Smooth muscle cell (in vitro differentiated cells): Measurements from ENCODE around the gene ENPP6. TPM values are rescaled to one million over a fixed set of nuclear protein-coding genes. Genes with fewer than 3 reads are reported as not detected.

Source experiments
- DNase-seq: peaks from one replicate; lab custom pipeline; 2025; ENCODE audit not compliant: unreplicated experiment; lab: John Stamatoyannopoulos, UW
- H2AFZ ChIP-seq: fragments of 200-600 bp; sonication (generic); 2 replicates; pipeline ENCODE4 v1.6.0; 2016; ENCODE audit warnings: antibody characterized with exemption, low read depth, mild to moderate bottlenecking
- H3F3A ChIP-seq: fragments of 200-600 bp; sonication (generic); 2 replicates; pipeline ENCODE4 v1.6.0; 2017; ENCODE audit warnings: antibody characterized with exemption, low read depth
- H3K27ac ChIP-seq: fragments of 200-600 bp; sonication (generic); 2 replicates; pipeline ENCODE4 v1.5.1; 2016; ENCODE audit warnings: low read depth, mild to moderate bottlenecking
- H3K27me3 ChIP-seq: fragments of 200-600 bp; sonication (generic); 2 replicates; pipeline ENCODE4 v1.6.1; 2016; ENCODE audit warnings: low read depth, mild to moderate bottlenecking
- H3K36me3 ChIP-seq: fragments of 200-600 bp; sonication (generic); 2 replicates; pipeline ENCODE4 v1.5.1; 2016; ENCODE audit warnings: low read depth
- H3K4me1 ChIP-seq: fragments of 200-600 bp; sonication (generic); 2 replicates; pipeline ENCODE4 v1.5.1; 2016; ENCODE audit warnings: low read depth
- H3K4me2 ChIP-seq: fragments of 200-600 bp; sonication (generic); 2 replicates; pipeline ENCODE4 v1.6.0; 2016; ENCODE audit warnings: mild to moderate bottlenecking
- H3K4me3 ChIP-seq: fragments of 200-600 bp; sonication (generic); 2 replicates; pipeline ENCODE4 v1.5.1; 2016; ENCODE audit warnings: mild to moderate bottlenecking
- H3K79me2 ChIP-seq: fragments of 200-600 bp; sonication (generic); 2 replicates; pipeline ENCODE4 v1.6.0; 2016; ENCODE audit warnings: low read depth, mild to moderate bottlenecking
- H3K9ac ChIP-seq: fragments of 200-600 bp; sonication (generic); 2 replicates; pipeline ENCODE4 v1.6.0; 2016; ENCODE audit warnings: low read depth
- H3K9me3 ChIP-seq: fragments of 200-600 bp; sonication (generic); replicated peaks from 2 replicates; pipeline ENCODE4 v1.5.1; 2016; ENCODE audit warnings: low read depth
- H4K20me1 ChIP-seq: fragments of 200-600 bp; sonication (generic); 2 replicates; pipeline ENCODE4 v1.6.0; 2016; ENCODE audit warnings: low read depth
- WGBS: methylation state at CpG from one replicate; pipeline ENCODE4 v1.1.7; 2016; ENCODE audit warnings: low lambda C conversion rate; 5-methylcytosine and 5-hydroxymethylcytosine counted together
- polyA plus RNA-seq: library from polyadenylated mRNA; unstranded; fragments of >200 nt; fragmentation: Nextera tagmentation; extraction: Ambion mirVana; gene quantifications from 2 replicates; pipeline ENCODE4 v1.2.1, GENCODE V29; 2016
- total RNA-seq: library from RNA; depleted of rRNA; stranded (reverse); fragments of >200 nt; gene quantifications from 2 replicates; pipeline ENCODE4 v1.2.3, GENCODE V29; 2014
- TF ChIP-seq, protein P1 (sequence below): fragments of 200-600 bp; sonication (generic); IDR thresholded peaks from 2 replicates; pipeline ENCODE4 v1.5.1; 2017; ENCODE audit warnings: borderline replicate concordance, mild to moderate bottlenecking, antibody characterized with exemption; ENCODE audit not compliant: insufficient read depth, poor library complexity, severe bottlenecking

ENPP6 gene
- total and polyA plus RNA-seq, 2 experiments from 2014 or later, result not detected

- TF ChIP-seq, protein P1, sequence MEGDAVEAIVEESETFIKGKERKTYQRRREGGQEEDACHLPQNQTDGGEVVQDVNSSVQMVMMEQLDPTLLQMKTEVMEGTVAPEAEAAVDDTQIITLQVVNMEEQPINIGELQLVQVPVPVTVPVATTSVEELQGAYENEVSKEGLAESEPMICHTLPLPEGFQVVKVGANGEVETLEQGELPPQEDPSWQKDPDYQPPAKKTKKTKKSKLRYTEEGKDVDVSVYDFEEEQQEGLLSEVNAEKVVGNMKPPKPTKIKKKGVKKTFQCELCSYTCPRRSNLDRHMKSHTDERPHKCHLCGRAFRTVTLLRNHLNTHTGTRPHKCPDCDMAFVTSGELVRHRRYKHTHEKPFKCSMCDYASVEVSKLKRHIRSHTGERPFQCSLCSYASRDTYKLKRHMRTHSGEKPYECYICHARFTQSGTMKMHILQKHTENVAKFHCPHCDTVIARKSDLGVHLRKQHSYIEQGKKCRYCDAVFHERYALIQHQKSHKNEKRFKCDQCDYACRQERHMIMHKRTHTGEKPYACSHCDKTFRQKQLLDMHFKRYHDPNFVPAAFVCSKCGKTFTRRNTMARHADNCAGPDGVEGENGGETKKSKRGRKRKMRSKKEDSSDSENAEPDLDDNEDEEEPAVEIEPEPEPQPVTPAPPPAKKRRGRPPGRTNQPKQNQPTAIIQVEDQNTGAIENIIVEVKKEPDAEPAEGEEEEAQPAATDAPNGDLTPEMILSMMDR, result peak; percentile 95
- H3K79me2 ChIP-seq, result no peaks in the 10 kb centered on the region
- 18% methylated on average over 33 of the region's 33 CpGs for WGBS
- peak overlapping the region; percentile 26 for H3K4me3 ChIP-seq
- no peaks in the 10 kb centered on the region for H3K36me3 ChIP-seq
- DNase-seq, result peak; percentile 42
- H3K27ac ChIP-seq, result no peak overlapping the region
- no peaks in the 10 kb centered on the region for H3K9me3 ChIP-seq
- no peak overlapping the region for H3K9ac ChIP-seq
- no peaks in the 10 kb centered on the region for H3F3A ChIP-seq
- H2AFZ ChIP-seq, result peak overlapping the region; percentile 89
- H3K27me3 ChIP-seq, result peaks cover 21% of the 10 kb centered on the region
- peaks cover 3% of the 10 kb centered on the region for H3K4me1 ChIP-seq
- peak overlapping the region; percentile 71 for H3K4me2 ChIP-seq
- no peaks in the 10 kb centered on the region for H4K20me1 ChIP-seq
Observed at GRCh38 chr4:184168406-184169019, 49.2 kb downstream of the ENPP6 start.

GRCh38 chr4:184167576-184167975 lies 50.1 kb downstream of the ENPP6 start:
- Histone ChIP-seq H3K4me3 (no peak overlapping the region), H3K4me2 (no peak overlapping the region), H3F3A (no peaks in the 10 kb centered on the region), H2AFZ (no peak overlapping the region), H3K9me3 (no peaks in the 10 kb centered on the region), H3K9ac (no peak overlapping the region), H3K36me3 (no peaks in the 10 kb centered on the region), H3K27me3 (peaks cover 21% of the 10 kb centered on the region), H3K27ac (no peak overlapping the region), H3K79me2 (no peaks in the 10 kb centered on the region), H4K20me1 (no peaks in the 10 kb centered on the region), H3K4me1 (peaks cover 3% of the 10 kb centered on the region)
- WGBS, result 37% methylated on average over 9 of the region's 9 CpGs
- TF ChIP-seq, protein P1, result no peak
- DNase-seq, result no peak

- TF ChIP-seq, protein P1, result no peak
- Histone ChIP-seq H3K36me3 (no peaks in the 10 kb centered on the region), H3K27me3 (peaks cover 21% of the 10 kb centered on the region), H2AFZ (no peak overlapping the region), H3K9me3 (no peaks in the 10 kb centered on the region), H3K4me2 (no peak overlapping the region), H4K20me1 (no peaks in the 10 kb centered on the region), H3F3A (no peaks in the 10 kb centered on the region), H3K79me2 (no peaks in the 10 kb centered on the region), H3K9ac (no peak overlapping the region), H3K4me1 (peaks cover 3% of the 10 kb centered on the region), H3K27ac (no peak overlapping the region), H3K4me3 (no peak overlapping the region)
- no peak for DNase-seq
- WGBS, result 43% methylated on average over 6 of the region's 6 CpGs
Observed at GRCh38 chr4:184166736-184167135, 50.9 kb downstream of the ENPP6 start.

GRCh38 chr4:184165291-184165690 lies 52.4 kb downstream of the ENPP6 start:
- no peaks in the 10 kb centered on the region for H3K36me3 ChIP-seq
- WGBS, result 14% methylated on average over 8 of the region's 8 CpGs
- H4K20me1 ChIP-seq, result no peaks in the 10 kb centered on the region
- no peak overlapping the region for H3K27ac ChIP-seq
- H3K4me1 ChIP-seq, result peaks cover 3% of the 10 kb centered on the region
- H3K4me2 ChIP-seq, result peak overlapping the region; percentile 46
- DNase-seq, result no peak
- no peaks in the 10 kb centered on the region for H3K9me3 ChIP-seq
- H2AFZ ChIP-seq, result no peak overlapping the region
- peaks cover 21% of the 10 kb centered on the region for H3K27me3 ChIP-seq
- no peaks in the 10 kb centered on the region for H3K79me2 ChIP-seq
- TF ChIP-seq, protein P1, result no peak
- H3F3A ChIP-seq, result no peaks in the 10 kb centered on the region
- H3K9ac ChIP-seq, result no peak overlapping the region
- no peak overlapping the region for H3K4me3 ChIP-seq
